OCI-LY1 (cell line): ENCODE measurements around the gene PLA2G2F.

ENCODE experiments used
- EZH2 ChIP-seq: fragments of 200-600 bp; sonication (generic), shearing (Covaris generic); IDR thresholded peaks from 2 replicates; pipeline ENCODE4 v1.8.0; 2017; ENCODE audit warnings: borderline replicate concordance, mixed run types, mild to moderate bottlenecking, antibody characterized with exemption, low read length, moderate library complexity, mixed read lengths
- TF ChIP-seq, protein P1 (sequence below): fragments of 200-600 bp; sonication (generic), shearing (Covaris generic); IDR thresholded peaks from 2 replicates; pipeline ENCODE4 v1.5.1; 2017; ENCODE audit warnings: mild to moderate bottlenecking, antibody characterized with exemption, low read length, moderate library complexity, mixed read lengths

GRCh38 chr1:20137055-20137454 is 2.1 kb upstream of the PLA2G2F start:
- TF ChIP-seq, protein P1, sequence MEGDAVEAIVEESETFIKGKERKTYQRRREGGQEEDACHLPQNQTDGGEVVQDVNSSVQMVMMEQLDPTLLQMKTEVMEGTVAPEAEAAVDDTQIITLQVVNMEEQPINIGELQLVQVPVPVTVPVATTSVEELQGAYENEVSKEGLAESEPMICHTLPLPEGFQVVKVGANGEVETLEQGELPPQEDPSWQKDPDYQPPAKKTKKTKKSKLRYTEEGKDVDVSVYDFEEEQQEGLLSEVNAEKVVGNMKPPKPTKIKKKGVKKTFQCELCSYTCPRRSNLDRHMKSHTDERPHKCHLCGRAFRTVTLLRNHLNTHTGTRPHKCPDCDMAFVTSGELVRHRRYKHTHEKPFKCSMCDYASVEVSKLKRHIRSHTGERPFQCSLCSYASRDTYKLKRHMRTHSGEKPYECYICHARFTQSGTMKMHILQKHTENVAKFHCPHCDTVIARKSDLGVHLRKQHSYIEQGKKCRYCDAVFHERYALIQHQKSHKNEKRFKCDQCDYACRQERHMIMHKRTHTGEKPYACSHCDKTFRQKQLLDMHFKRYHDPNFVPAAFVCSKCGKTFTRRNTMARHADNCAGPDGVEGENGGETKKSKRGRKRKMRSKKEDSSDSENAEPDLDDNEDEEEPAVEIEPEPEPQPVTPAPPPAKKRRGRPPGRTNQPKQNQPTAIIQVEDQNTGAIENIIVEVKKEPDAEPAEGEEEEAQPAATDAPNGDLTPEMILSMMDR = no peak
- no peak for TF ChIP-seq EZH2
